Measurements from ENCODE around the gene BAG1. TPM values are rescaled to one million over a fixed set of nuclear protein-coding genes. Genes with fewer than 3 reads are reported as not detected.
A peak's percentile ranks its signal among the peaks of the same experiment; 100 is the strongest.

The BAG1 gene
- total RNA-seq, 4 donors from 2014 or later, result 39.7 to 143 (median 59.4) TPM

GRCh38 chr9:33209394-33209793, 55.1 kb downstream of the BAG1 start:
- TF ChIP-seq CTCF (IDR thresholded peaks at IDR 0.05) (no peak), POLR2A (IDR thresholded peaks at IDR 0.05) (no peak)
- DNase-seq, result no peak
- H3K4me1 ChIP-seq, result no peaks in the 10 kb centered on the region
- H3K27ac ChIP-seq, result no peak overlapping the region
- intact Hi-C loops (cut with DNase I; ENCODE audit: low total_unique reads), result no loop called here
- H3K27me3 ChIP-seq, result no peaks in the 10 kb centered on the region
- no peaks in the 10 kb centered on the region for H3K9me3 ChIP-seq
- H3K4me3 ChIP-seq, result no peak overlapping the region
- no peaks in the 10 kb centered on the region for H3K36me3 ChIP-seq

GRCh38 chr9:33202552-33203201, 61.8 kb downstream of the BAG1 start:
- peak; percentile 39 to 63 for DNase-seq
- TF ChIP-seq POLR2A (IDR thresholded peaks at IDR 0.05), result no peak
- TF ChIP-seq CTCF (IDR thresholded peaks at IDR 0.05), result no peak
- Histone ChIP-seq H3K9me3 (no peaks in the 10 kb centered on the region), H3K36me3 (no peaks in the 10 kb centered on the region), H3K27ac (peak overlapping the region; percentile 63 to 77), H3K27me3 (no peaks in the 10 kb centered on the region), H3K4me3 (no peak overlapping the region), H3K4me1 (peaks cover 0 to 4% of the 10 kb centered on the region in 2 donors)
- intact Hi-C loops (cut with DNase I; ENCODE audit: low total_unique reads), result no loop called here

Other genes starting within 250 kb of the BAG1 start
- 100 to 1,000 TPM in 2 of 4 donors, 10 to 100 TPM in 2; 47.1 to 148 (median 82.1) TPM for gene DNAJA1, start 239.4 kb downstream of the BAG1 start, total RNA-seq
- gene SMU1, start 188.0 kb downstream of the BAG1 start, total RNA-seq, result 10 to 100 TPM; 12.0 to 45.9 (median 22.6) TPM
- gene B4GALT1, start 97.4 kb downstream of the BAG1 start, total RNA-seq, result 10 to 100 TPM; 13.1 to 66.3 (median 37.1) TPM
- gene SPINK4, start 24.5 kb downstream of the BAG1 start, total RNA-seq, result not detected
- 10 to 100 TPM; 53.5 to 91.7 (median 61.7) TPM for gene CHMP5, start 341 bp upstream of the BAG1 start, total RNA-seq
- gene NFX1, start 25.8 kb upstream of the BAG1 start, total RNA-seq, result 10 to 100 TPM; 18.5 to 52.9 (median 27.9) TPM
- 1 to 10 TPM in 3 of 4 donors, not detected in 1; 1.3 to 4.6 (median 2.1) TPM for gene AQP7, start 137.9 kb upstream of the BAG1 start, total RNA-seq
- 10 to 100 TPM in 1 of 4 donors, 1 to 10 TPM in 2, not detected in 1; 2.8 to 14.4 (median 5.8) TPM for gene AQP3, start 182.9 kb upstream of the BAG1 start, total RNA-seq
- 10 to 100 TPM in 2 of 4 donors, 1 to 10 TPM in 2; 7.9 to 35.4 (median 15.8) TPM for gene NOL6, start 209.2 kb upstream of the BAG1 start, total RNA-seq

Data from uterus (tissue), 4 donors.